ENCODE data around the gene APOOL.

DNA sequence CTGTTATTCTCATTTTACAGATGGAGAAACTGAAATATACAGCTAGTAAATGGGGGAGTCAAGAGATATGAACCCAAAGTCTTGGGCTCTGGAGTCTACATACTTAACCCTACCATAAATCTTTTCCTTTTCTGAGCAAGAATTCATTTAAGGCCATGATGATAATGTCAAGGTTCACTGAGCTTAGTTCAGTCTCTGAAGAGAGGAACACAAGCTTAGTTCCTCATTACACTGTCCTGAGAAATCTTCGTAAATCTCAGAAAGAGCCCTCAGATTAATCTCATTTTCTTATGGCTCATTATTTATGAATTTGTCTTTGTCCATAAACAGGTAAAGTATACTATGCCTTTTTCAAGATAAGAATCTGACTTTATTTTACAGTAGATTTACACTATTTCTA lies 135.7 kb downstream of the APOOL start:
- TF ChIP-seq POLR2A (IDR thresholded peaks at IDR 0.05; ENCODE audit: low read depth, low read length) (no peak), POLR2AphosphoS5 (IDR thresholded peaks at IDR 0.05; ENCODE audit: low read depth, low read length) (no peak)

All from GM12892 (cell line).